Endothelial cell of umbilical vein (primary cell): ENCODE data around the gene PHKA2. TPM values are rescaled to one million over a fixed set of nuclear protein-coding genes. Genes with fewer than 3 reads are reported as not detected.

Experiments used
- BruUV-seq: library from RNA; stranded (reverse); fragments of 400-500 nt; replicated peaks from 2 replicates; lab custom pipeline; 2021; lab: Mats Ljungman, UMichigan
- CTCF ChIA-PET: fragments of 300-600, 350-600 bp; sonication (Branson Sonifier 250); formaldehyde crosslinking; loops from one replicate; lab custom pipeline; 2021; ENCODE audit warnings: antibody characterized with exemption, inconsistent platforms; lab: Charles Lee
- POLR2A ChIA-PET: fragments of 300-600, 350-600 bp; sonication (Branson Sonifier 250); formaldehyde crosslinking; loops from one replicate; lab custom pipeline; 2021; ENCODE audit warnings: antibody characterized with exemption, inconsistent platforms; lab: Charles Lee
- DNase-seq: peaks from one replicate; pipeline ENCODE4 v3.0.0-alpha.2; 2011; ENCODE audit warnings: low read depth, low spot score
- FAIRE-seq: peaks from 2 replicates; lab custom pipeline; 2011; peaks lifted over from hg19 to GRCh38; lab: Jason Lieb, UNC
- H2AFZ ChIP-seq: 2 replicates; pipeline ENCODE4 v1.6.0; 2012; ENCODE audit warnings: low read depth, low read length, control low read depth, inconsistent platforms
- H3K27ac ChIP-seq: 2 replicates; pipeline ENCODE4 v1.5.1; 2011; ENCODE audit warnings: low read depth, mild to moderate bottlenecking, control low read depth, low read length, moderate library complexity; ENCODE audit not compliant: insufficient read depth
- H3K27me3 ChIP-seq, 2 experiments: 2 replicates each; pipeline versions ENCODE4 v1.6.0 to v1.6.1; 2011; ENCODE audit warnings: low read length in 2 of 2, mixed read lengths in 1 of 2; ENCODE audit not compliant: control insufficient read depth in 2 of 2, insufficient read depth in 2 of 2
- H3K36me3 ChIP-seq, 2 experiments: 2 replicates in 1 of 2; 3 replicates in 1 of 2; pipeline ENCODE4 v1.5.1; 2011; ENCODE audit warnings: low read length in 2 of 2, mild to moderate bottlenecking in 1 of 2, moderate library complexity in 1 of 2; ENCODE audit not compliant: control insufficient read depth in 2 of 2, insufficient read depth in 2 of 2; ENCODE audit errors: extremely low read depth in 1 of 2
- H3K4me1 ChIP-seq: 3 replicates; pipeline ENCODE4 v1.5.1; 2011; ENCODE audit warnings: mild to moderate bottlenecking, low read length; ENCODE audit not compliant: control insufficient read depth, insufficient read depth; ENCODE audit errors: extremely low read depth
- H3K4me2 ChIP-seq: 2 replicates; pipeline ENCODE4 v1.6.1; 2011; ENCODE audit warnings: low read length, control low read depth, mixed read lengths; ENCODE audit not compliant: insufficient read depth
- H3K4me3 ChIP-seq, 3 experiments: fragments of 200-600 bp in 1 of 3; sonication (generic), shearing (Covaris generic) in 1 of 3; replicated peaks in 1 of 3; 2 replicates each; pipeline ENCODE4 v1.5.1; 2011 to 2016; ENCODE audit warnings: control low read depth in 3 of 3, low read length in 3 of 3, mild to moderate bottlenecking in 2 of 3, inconsistent platforms in 1 of 3, low read depth in 1 of 3, moderate library complexity in 1 of 3; ENCODE audit not compliant: insufficient read depth in 1 of 3
- H3K79me2 ChIP-seq: 2 replicates; pipeline ENCODE4 v1.6.0; 2012; ENCODE audit warnings: low read length, inconsistent platforms; ENCODE audit not compliant: control insufficient read depth, insufficient read depth
- H3K9ac ChIP-seq: replicated peaks from 2 replicates; pipeline ENCODE3; 2011; ENCODE audit warnings: low read length, control low read depth; ENCODE audit not compliant: insufficient read depth; ENCODE audit errors: extremely low read depth
- H3K9me1 ChIP-seq: replicated peaks from 3 replicates; pipeline ENCODE4 v1.6.0; 2011; ENCODE audit warnings: mild to moderate bottlenecking, low read length; ENCODE audit not compliant: control insufficient read depth, insufficient read depth; ENCODE audit errors: extremely low read depth
- H3K9me3 ChIP-seq: replicated peaks from 2 replicates; pipeline ENCODE4 v1.5.1; 2012; ENCODE audit warnings: low read length, inconsistent platforms; ENCODE audit not compliant: control insufficient read depth, insufficient read depth
- H4K20me1 ChIP-seq: replicated peaks from 2 replicates; pipeline ENCODE3; 2011; ENCODE audit warnings: mild to moderate bottlenecking, low read length; ENCODE audit not compliant: control insufficient read depth, insufficient read depth; ENCODE audit errors: extremely low read depth
- CTCF ChIP-seq, 2 donors: IDR thresholded peaks; 1 replicate in 1 of 2; 2 replicates in 1 of 2; pipeline ENCODE4 v1.5.1; 2011; ENCODE audit warnings: low read length in 2 of 2, mild to moderate bottlenecking in 2 of 2, moderate library complexity in 2 of 2, control low read depth in 1 of 2, inconsistent platforms in 1 of 2, low read depth in 1 of 2; ENCODE audit not compliant: insufficient read depth in 1 of 2; ENCODE audit errors: extremely low read depth in 1 of 2
- EZH2 ChIP-seq: IDR thresholded peaks from 2 replicates; pipeline ENCODE4 v1.6.1; 2012; ENCODE audit warnings: borderline replicate concordance, low read depth, mild to moderate bottlenecking, moderate library complexity, low read length, inconsistent platforms; ENCODE audit not compliant: severe bottlenecking
- FOS ChIP-seq: IDR thresholded peaks from 2 replicates; pipeline ENCODE4 v1.6.1; 2011; ENCODE audit warnings: mild to moderate bottlenecking, low read length, moderate library complexity, borderline replicate concordance; ENCODE audit not compliant: insufficient read depth
- GATA2 ChIP-seq: IDR thresholded peaks from 2 replicates; pipeline ENCODE4 v1.7.0; 2011; ENCODE audit warnings: low read depth, mild to moderate bottlenecking, moderate library complexity, mixed read lengths, low read length; ENCODE audit not compliant: insufficient read length, insufficient read depth
- JUN ChIP-seq: IDR thresholded peaks from 2 replicates; pipeline ENCODE4 v1.6.1; 2011; ENCODE audit warnings: borderline replicate concordance, low read depth; ENCODE audit not compliant: insufficient read length, insufficient read depth
- MAX ChIP-seq: IDR thresholded peaks from 2 replicates; pipeline ENCODE4 v1.6.1; 2011; ENCODE audit not compliant: insufficient read depth, insufficient read length
- MYC ChIP-seq: IDR thresholded peaks from one replicate; pipeline ENCODE4 v1.6.1; 2011; ENCODE audit warnings: mild to moderate bottlenecking, low read depth, low read length
- POLR2A ChIP-seq: IDR thresholded peaks from 2 replicates; pipeline ENCODE4 v1.6.1; 2012; ENCODE audit warnings: low read depth, mild to moderate bottlenecking, control low read depth, low read length
- POLR2AphosphoS5 ChIP-seq: IDR thresholded peaks from 2 replicates; pipeline ENCODE4 v1.6.1; 2012; ENCODE audit warnings: low read depth, mild to moderate bottlenecking, control low read depth, low read length, moderate library complexity; ENCODE audit not compliant: insufficient read depth
- dilution Hi-C: fragments of 300-500 bp; cut with MboI; formaldehyde crosslinking; loops from one replicate; pipeline ENCODE4 v1.15.0; 2019; ENCODE audit warnings: low sequenced_read_pairs; ENCODE audit not compliant: extremely low pct_ligation_motif_present
- intact Hi-C: fragments of 100-400 bp; cut with micrococcal nuclease; formaldehyde crosslinking; loops from one replicate; pipeline ENCODE4 v1.10.0; 2022
- polyA plus RNA-seq, 4 experiments: library from polyadenylated mRNA; depleted of rRNA in 3 of 4; stranded (reverse) in 3 of 4; unstranded in 1 of 4; fragments of >200 nt; gene quantifications; 2 replicates each; pipeline versions ENCODE4 v1.2.1 to v1.2.3, GENCODE V29; 2011 to 2012; ENCODE audit warnings: missing spikeins in 1 of 4
- total RNA-seq: library from RNA; stranded (reverse); gene quantifications from 2 replicates; pipeline ENCODE4 v1.2.3, GENCODE V29; 2021

Gene PHKA2
- total and polyA plus RNA-seq, 2 donors (not counting 3 experiments of a cell fraction or from before 2014, with no cell fraction given), result 16.7 to 17.1 TPM

GRCh38 chrX:18917831-18918230 is 66.1 kb downstream of the PHKA2 start:
- H3K9ac ChIP-seq, result no peak overlapping the region
- H3K4me3 ChIP-seq, result no peak overlapping the region
- H4K20me1 ChIP-seq, result no peaks in the 10 kb centered on the region
- H3K79me2 ChIP-seq, result no peaks in the 10 kb centered on the region
- H2AFZ ChIP-seq, result no peak overlapping the region
- no peak overlapping the region for H3K4me2 ChIP-seq
- no peaks in the 10 kb centered on the region for H3K36me3 ChIP-seq
- BruUV-seq, result no TSS peak
- dilution Hi-C loops (no loop called here), intact Hi-C loops (no loop called here)
- ChIA-PET POLR2A (no interaction called here), CTCF (no interaction called here)
- no peaks in the 10 kb centered on the region for H3K4me1 ChIP-seq
- H3K27ac ChIP-seq, result no peak overlapping the region
- DNase-seq (no peak), FAIRE-seq (no peak)
- H3K9me1 ChIP-seq, result no peaks in the 10 kb centered on the region
- no peaks in the 10 kb centered on the region for H3K9me3 ChIP-seq
- TF ChIP-seq POLR2AphosphoS5, result no peak
- TF ChIP-seq FOS, result no peak
- no peak for TF ChIP-seq JUN
- no peak for TF ChIP-seq MYC
- no peak for TF ChIP-seq CTCF (IDR thresholded peaks at IDR 0.05; ENCODE audit: extremely low read depth in 1 of 2, insufficient read depth in 1 of 2, low read depth in 1 of 2, low read length in 2 of 2)
- no peaks in the 10 kb centered on the region for H3K27me3 ChIP-seq

- Histone ChIP-seq H3K4me2 (no peak overlapping the region), H3K79me2 (no peaks in the 10 kb centered on the region), H3K27ac (no peak overlapping the region), H3K36me3 (no peaks in the 10 kb centered on the region), H3K9ac (no peak overlapping the region), H3K27me3 (no peaks in the 10 kb centered on the region), H3K9me3 (no peaks in the 10 kb centered on the region), H4K20me1 (no peaks in the 10 kb centered on the region), H3K9me1 (no peaks in the 10 kb centered on the region), H2AFZ (no peak overlapping the region), H3K4me1 (no peaks in the 10 kb centered on the region), H3K4me3 (no peak overlapping the region)
- FAIRE-seq, result no peak
- BruUV-seq, result no TSS peak
- CTCF ChIA-PET, result no interaction called here
- dilution Hi-C loops, result no loop called here
- POLR2A ChIA-PET, result no interaction called here
- TF ChIP-seq FOS, result no peak
- no peak for TF ChIP-seq POLR2AphosphoS5
- no peak for TF ChIP-seq GATA2
- no peak for TF ChIP-seq POLR2A
- TF ChIP-seq EZH2, result no peak
- TF ChIP-seq JUN, result no peak
- TF ChIP-seq CTCF (IDR thresholded peaks at IDR 0.05; ENCODE audit: extremely low read depth in 1 of 2, insufficient read depth in 1 of 2, low read depth in 1 of 2, low read length in 2 of 2), result no peak
- TF ChIP-seq MAX, result no peak
- no peak for TF ChIP-seq MYC
- no peak for DNase-seq
- intact Hi-C loops, result no loop called here
Measured at GRCh38 chrX:18906286-18906685, 77.6 kb downstream of the PHKA2 start.
